Measurements from ENCODE around the gene ALLC.

Gene ALLC

DNA sequence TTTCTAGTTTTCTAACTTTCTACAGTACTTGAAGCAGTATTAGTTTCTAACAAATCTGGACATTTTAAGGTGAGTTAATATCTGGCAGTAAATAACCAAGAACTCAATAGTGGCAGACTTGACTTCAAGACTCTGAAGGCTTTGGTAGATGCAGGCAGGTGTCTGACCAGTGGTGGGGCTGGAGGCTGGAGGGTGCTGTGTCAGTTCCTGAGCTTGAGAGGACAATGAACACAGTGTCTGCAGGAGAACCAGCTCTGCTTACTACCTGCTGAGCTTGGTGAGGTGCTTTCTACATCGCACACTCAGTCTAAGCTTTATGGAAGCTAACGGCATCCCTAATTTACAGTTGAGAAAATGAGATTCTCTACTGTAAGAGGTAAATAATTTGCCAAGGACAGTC is 21.2 kb downstream of the ALLC start:
- DNase-seq (ENCODE audit: low read depth): no peak

DNA sequence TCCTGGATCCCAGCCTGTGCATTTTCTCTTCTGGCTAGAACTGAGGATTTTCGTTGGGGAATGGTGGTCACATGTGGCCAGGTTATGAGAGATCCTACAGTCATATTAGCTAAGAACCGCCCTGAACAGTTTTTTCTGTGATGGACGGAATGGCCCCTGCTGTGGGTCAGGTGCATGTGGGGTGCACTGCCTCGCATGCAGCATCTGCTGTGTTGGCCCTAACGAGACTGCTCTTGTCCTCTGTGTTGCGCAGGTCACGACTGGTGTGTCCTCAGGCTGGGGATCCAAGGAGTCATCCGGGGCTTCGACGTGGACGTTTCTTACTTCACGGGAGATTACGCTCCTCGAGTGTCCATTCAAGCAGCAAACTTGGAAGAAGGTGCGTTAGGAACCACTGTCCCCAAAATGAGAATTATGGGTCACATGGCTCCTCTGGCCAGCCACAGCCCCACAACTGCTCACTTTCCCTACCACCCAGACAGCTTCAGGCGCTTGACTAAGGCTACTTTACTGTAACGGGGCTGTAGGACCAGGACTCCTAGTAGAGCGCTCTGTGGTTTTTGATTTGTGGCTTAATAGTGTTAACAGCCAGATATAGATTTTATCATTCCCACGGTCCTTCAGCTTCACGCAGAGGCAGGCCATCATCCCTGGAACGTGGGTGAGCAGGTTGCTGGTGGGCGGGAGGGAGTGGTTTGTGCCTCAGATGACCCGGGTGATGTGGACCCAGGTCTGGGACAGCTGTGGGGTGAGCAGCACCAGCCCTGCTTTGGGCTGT is 21.8 kb downstream of the ALLC start:
- DNase-seq (ENCODE audit: low read depth): no peak

DNA sequence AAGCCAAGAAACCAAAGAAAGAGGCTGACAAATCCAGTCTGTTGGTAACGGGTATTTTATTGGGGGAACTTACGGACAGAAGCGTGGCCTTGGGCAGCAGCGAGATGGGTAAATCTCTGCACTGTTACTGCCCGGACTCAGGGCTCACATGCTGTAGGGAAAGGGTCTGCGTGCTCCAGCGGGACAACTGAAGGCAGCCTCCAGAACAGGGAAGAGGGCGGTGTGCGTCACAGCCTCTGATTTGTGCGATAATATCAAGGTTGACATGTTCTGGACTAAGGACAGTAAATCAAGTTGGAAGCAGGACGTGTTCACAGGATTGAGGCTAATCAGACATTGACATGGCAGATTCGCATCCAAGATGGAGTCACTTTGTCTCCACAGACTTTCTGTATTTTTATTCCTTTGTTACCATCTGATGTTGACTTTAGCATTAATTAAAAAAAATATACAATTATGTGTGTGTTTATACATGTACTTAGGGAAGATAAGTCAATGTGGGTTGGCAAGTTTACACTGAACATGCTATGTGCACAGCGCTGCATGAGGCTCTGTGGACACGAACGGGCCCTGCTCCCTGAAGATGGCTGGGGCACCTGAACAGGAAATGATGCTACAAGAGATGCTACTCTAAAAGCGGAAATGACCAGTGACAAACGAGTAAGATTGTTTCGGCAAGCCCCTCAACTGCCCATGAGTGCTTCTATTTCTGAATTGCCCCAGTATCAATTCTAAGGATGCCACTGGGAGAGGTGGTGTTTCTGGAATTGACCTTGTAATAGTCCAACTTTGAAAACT is 22.7 kb downstream of the ALLC start:
- DNase-seq (ENCODE audit: low read depth): no peak

DNA sequence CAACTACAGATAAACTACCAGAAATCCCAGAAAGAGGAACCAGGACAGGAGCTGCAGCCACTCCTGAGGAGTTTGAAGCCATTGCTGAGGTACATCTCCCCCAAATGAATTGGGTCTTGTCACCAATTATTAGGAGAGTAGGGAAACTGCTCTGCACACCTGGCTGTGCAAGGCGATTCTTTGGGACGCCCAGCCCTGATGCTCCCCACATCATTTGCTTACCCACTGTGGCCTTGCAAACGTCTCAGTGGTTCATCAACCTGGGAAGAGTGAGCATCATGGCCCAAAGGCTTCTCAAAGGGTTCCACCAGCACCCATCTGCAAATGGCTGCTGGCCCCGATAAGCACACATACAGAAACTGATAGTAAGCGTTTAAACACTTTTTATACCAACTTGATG is 23.6 kb downstream of the ALLC start:
- no peak for DNase-seq (ENCODE audit: low read depth)

DNA sequence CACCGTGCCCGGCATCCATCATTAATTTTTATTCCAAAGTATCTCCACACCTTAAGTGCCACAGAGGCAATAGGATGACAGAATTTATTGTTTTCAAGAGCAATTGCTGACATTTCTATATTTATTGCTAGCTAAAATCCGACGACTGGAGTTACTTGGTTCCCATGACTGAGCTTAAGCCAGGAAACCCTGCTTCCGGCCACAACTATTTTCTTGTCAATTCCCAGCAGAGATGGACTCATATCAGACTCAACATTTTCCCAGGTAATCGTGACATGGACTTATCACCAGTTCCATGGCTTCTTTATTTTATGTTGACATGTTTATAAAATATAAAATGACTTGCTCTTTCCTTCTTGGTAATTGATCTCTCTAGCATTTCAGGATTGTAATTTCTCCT is 24.8 kb downstream of the ALLC start:
- DNase-seq (ENCODE audit: low read depth): no peak

DNA sequence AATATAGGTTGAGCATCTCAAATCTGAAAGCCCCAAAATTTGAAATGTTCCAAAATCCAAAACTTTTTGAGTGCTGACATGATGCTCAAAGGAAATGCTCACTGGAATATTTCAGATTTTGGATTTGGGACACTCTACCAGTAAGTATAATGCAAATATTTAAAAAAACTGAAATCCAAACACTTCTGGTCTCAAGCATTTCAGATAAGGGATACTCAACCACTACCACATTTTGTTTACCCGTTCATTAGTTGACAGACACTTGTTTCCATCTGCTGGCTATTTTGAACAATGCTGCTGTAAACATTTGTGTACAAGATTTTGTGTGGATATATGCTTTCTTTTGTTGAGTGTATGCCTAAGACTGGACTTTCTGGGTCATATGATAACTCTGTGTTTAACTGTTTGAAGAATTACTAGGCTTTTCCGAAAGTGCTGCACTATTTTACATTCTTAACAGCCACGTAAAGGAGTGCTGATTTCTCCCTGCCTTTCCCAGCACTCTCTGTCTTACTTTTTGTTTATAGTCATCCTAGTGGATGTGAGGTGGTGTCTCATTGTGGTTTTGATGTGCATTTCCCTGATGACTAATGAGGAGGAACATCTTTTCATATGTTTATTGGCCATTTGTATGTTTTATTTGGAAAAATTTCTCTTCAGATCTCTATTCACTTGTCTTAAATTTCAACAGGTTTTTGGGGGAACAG is 25.9 kb downstream of the ALLC start:
- no peak for DNase-seq (ENCODE audit: low read depth)

DNA sequence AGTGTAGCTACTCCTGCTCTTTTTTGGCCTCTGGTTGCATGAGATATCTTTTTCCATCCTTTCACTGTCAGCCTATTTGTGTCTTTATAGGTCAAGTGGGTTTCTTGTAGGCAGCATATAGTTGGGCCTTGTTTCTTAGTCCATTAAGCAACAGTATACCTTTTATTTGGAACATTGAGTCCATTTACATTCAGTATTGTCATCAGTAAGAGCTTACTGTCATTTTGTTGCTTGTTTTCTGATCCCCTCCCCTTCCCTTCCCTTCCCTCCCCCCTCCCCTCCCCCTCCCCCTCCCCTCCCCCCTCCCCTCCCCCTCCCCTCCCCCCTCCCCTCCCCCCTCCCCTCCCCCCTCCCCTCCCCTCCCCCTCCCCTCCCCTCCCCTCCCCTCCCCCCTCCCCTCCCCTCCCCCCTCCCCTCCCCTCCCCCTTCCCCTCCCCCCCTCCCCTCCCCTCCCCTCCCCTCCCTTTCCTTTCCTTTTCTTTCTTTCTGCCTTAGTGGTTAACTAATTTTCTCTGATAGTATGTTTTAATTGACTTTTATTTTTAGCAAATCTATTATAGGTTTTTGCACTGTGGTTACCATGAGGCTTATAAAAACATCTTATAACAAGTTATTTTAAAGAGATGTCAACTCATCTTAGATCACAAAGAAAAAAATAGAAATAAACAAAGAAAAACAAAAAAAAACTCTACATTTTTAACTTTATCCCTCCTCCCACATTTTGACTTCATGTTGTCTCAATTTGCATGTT is 32.2 kb downstream of the ALLC start:
- DNase-seq (ENCODE audit: low read depth): no peak

DNA sequence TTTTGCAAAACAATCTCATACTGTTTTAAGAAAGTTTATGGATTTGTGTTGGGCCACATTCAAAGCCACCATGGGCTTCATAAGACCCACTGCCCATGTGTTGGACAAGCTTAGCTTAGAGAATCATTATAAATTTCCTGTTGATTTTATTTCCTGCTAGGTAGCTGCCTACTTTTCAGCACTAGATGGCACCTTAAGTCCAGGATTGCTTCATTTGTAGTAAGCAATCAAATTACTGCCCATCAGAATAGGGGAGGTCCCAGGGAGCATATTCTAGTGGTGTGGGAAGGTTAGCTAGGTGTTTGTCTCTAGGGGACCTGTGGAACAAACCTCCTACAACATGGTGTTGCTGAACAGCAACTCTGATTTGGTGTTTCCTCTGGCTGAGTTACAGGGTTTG is 34.4 kb downstream of the ALLC start:
- no peak for DNase-seq (ENCODE audit: low read depth)

DNA sequence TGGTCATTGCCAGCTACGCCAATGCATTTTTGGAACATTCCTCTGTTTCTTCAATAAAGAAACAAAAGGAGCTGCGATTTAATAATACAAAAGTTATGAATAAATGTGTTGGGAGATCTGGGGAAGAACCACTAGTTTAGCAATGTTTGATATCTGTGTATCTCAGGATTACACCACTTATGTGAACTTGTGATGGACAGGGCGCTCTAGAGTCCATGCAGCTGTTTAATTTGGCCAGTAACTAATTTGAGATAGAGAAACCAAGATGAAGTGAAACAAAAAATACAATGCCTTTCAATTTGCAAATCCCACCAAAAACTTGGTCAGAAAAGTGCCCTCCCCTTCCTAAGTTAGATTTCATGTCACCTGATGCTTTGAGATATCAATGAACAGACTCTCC is 38.5 kb downstream of the ALLC start:
- no peak for DNase-seq (ENCODE audit: low read depth)

DNA sequence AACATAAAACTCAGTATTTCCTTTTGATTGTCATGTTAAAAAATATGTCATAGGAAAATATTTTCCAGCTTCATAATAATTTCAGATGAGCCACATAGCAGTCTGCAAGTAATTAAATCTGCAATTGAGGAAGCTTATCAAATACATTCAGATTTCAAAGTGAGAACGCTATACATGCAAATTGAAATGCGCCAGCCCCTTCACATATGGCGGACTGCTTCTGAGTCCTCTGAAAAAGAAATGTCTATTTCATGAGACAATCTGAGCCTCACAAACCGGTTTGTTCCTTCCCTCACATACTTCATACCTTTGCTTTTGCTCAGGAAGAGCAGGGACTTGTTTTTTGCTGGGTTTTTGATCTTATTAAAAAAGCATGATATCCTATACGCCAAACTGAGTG is 43.1 kb downstream of the ALLC start:
- DNase-seq (ENCODE audit: low read depth): no peak

DNA sequence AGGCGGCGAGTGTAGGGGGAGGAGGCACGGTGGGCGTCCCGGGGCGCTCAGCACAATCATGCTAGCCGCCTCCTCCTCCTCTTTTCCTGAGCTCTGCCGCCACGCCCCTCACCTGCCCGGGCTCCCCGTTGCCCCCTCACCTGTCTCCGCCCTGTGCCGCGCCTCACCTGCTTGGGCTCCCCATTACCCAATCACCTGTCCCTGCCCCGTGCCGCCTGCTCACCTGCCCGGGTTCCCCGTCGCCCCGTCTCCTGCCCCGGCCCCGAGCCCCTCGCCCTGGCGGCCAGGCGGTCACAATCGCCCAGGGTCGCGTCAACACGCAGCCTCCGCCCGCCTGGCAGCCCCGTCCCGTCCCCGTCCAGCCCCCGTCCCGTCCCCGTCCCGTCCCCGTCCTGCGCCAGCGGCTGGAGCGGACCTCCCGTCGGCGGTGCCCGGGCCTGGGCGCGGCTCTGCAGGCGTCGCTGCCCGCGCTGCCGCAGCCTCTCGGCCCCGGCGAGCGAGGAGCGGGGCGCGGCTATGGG is 45.3 kb downstream of the ALLC start, which contains the start of gene DCDC2C:
DCDC2C (plus strand) TSS at position 340 of the 521 bp plus-strand sequence; CDS start at position 517, 177 bp downstream.
- no peak for DNase-seq (ENCODE audit: low read depth)

DNA sequence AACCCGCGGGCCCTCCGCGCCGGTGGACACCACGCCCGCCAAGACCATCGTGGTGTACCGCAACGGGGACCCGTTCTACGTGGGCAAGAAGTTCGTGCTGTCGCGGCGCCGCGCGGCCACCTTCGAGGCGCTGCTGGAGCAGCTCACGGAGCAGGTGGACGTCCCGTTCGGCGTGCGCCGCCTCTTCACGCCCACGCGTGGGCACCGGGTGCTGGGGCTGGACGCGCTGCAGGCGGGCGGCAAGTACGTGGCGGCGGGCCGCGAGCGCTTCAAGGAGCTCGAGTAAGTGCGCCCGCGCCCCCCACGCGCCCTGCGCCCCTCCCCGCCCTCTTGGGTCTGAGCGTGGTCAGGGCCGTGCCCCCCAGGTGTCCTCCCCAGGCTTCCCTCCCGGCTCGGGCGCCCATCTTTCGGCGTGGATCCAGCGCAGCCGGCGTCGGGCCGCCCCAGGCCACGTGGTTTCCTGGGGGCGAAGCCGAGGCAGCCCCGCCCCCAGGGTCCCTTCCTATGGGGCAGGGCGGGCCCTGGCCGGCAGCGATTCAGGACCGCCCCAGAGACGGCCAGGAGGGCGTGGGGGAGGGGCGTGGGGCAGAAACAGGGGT is 45.9 kb downstream of the ALLC start:
- no peak for DNase-seq (ENCODE audit: low read depth)

DNA sequence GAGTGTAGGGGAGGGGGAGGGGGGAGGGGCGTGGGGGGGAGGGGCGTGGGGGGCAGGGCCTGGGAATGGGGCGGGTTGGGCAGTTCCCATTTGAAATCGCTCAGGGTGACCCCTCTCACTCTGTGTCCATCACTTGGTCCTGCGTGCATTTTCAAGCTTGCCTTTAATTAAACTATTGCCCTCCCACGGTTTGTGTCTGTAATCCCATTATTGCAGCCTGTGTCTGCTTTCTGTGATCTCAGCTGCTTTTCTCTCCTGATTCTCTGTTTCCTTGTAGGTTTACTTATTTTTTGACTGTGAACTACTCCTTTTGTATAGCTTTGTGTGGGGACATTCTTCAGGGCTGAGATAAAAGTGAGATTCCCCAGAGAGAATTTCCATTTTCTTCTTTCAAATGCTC is 46.7 kb downstream of the ALLC start:
- DNase-seq (ENCODE audit: low read depth): no peak

DNA sequence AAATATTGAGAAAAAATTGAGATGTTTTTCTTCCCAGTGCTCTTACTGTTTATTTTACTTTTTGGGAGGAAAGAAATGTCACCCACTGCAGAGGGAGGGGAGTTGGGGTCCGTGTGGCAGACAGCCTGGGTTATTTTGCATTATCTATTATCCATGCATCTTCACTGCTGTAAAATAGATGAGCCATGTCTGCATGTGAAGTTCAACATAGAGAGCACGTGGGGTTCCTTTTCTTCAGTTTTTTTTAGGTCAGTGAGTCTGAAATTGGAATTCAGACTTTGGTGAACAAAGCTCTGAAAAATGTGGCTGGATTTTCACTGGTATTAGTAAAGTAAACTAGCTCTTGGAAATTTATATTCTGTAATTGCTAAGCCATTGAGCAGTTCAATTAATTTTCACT is 47.8 kb downstream of the ALLC start:
- no peak for DNase-seq (ENCODE audit: low read depth)

DNA sequence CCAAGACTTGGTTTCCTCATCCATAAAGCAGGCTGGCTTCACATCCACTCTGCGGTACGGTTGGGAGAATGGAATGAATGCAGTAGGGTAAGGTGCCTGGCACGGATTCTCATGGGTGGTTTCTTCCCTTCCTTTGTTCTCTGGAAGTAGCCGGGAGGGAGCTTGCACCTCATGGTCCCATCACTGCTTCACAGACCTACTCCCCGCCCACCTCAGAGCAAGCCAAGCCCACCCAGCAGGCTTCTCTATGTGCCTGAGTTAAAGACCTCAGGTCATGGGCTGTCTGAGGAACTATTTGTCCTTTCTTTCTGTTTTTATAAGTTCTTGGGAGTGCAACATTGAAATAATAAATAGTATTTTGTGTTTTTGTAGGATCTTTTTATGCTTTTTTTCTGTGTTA is 48.9 kb downstream of the ALLC start:
- no peak for DNase-seq (ENCODE audit: low read depth)

DNA sequence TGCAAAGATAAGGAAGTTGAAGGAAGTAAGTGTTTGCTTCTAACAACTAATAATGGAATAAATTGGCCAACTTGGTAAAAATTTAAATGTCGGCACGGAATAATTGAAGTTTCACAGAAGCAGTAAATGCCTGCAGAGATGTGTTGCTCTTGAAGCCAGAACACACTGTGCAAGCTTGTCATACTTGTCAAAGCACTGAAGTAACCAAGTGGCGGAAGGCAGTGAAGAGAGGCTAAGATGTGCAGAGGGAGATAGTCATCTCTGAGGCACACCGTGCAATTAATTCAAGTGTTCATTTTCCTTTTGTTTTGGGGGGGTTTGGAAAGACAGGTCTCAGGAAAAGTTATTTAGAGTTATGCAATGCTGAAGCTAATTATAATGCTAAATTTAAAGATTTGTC is 50.6 kb downstream of the ALLC start:
- DNase-seq (ENCODE audit: low read depth): no peak

DNA sequence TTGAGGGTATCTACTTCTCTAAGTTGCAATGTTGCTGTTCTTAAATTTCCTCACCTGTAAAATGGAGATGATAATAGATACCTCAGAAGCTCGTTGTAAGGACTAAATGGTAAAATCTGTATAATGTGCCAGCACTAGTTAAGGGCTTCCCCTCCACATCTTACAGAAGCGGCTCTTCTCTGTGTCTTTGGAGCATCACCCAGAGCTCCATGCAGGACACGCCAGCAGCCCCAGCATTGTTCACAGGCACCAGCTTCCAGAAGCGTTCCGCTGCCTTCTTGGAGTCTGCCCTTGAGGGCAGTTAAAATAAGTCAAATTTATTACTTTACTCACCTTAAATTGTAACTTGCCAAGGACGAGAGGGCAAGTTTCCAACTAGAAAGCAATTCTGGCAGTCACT is 51.2 kb downstream of the ALLC start:
- DNase-seq (ENCODE audit: low read depth): no peak

DNA sequence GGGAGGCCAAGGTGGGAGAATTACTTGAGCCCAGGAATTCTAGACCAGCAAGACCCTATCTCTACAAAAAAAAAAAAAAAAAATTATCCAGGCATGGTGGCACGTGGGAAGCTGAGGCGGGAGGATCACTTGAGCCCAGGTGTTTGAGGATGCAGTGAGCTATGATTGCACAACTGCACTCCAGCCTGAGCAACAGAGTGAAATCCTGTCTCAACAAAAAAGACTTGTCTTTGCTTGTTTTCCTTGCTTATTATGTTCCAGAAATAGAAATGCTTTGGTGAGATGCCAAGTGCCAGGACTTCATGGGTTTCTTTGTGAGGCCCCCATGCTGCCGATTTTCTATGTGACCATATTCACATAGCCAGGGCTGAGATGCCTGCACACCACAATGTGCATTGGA is 54.4 kb downstream of the ALLC start:
- no peak for DNase-seq (ENCODE audit: low read depth)

DNA sequence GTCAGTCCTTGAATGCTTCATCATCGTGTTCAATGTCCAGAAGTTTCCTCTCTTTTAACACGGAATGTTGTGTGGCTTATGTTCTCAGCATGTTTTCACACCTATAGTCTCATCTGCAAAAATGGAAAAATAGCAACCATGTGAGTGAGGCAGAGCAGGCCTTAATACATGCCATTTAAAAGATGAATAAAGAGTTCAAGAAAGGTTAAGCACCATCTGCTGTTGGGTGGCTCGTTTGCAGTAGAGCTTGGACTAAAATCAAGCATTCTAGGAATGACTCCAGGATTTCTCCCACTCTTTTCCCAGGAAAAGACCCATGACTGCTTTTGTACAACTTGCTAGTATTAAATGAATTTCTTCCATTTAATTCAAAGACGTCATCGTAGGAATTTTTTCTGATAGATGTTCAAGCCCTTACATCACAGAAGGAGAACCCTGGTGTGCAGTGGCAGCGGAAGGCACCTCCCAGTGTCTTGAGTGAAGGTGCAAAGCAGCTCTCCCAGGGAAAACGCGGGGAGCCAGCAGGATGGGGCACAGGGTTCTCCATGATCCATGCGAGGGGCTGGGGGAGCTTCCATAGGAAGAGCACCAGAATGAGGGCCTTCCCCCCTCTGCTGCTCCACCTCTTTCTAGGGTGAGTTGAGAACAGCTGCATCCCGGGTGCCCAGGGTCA is 55.0 kb downstream of the ALLC start:
- DNase-seq (ENCODE audit: low read depth): no peak

DNA sequence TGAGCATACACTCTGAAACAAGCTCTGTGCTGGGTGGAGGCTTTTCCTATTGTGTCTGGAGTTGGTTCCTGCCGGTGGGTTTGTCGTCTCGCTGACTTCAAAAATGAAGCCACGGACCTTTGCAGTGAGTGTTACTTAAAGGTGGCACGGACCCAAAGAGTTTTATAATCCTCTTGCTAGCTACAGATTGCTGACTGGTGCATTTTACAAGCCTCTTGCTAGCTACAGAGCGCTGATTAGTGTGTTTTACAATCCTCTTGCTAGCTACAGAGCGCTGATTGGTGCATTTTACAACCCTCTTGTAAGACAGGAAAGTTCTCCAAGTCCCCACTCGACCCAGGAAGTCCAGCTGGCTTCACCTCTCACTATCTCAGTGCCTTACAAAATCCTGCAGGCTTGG is 60.7 kb downstream of the ALLC start:
- no peak for DNase-seq (ENCODE audit: low read depth)

DNA sequence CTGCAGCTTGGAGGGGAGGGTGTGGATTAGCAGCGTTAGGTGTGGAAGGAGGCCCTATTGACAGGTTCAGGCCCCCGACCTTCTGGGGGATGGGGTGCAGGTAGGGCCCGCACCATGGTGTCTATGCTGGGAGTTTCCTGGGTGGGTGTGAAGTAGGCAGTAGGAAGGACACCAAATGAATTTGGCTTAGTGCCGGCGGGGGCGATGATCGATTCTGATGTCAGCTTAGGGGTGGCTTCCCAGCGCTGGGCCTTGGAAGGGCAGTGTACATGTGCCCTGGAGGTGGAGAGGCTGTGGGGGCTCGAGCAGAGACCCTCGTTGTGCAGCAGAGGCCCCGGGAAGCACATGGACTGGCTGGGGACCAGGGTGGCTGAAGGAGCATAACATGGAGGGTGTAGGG is 67.0 kb downstream of the ALLC start:
- DNase-seq (ENCODE audit: low read depth): no peak
